Measurements from ENCODE around the gene SKAP2.

- no peak for TF ChIP-seq POLR2AphosphoS5 (IDR thresholded peaks at IDR 0.05; ENCODE audit: low read depth, low read length)
- TF ChIP-seq CTCF (IDR thresholded peaks at IDR 0.05), result no peak
- no peak for TF ChIP-seq PBX3 (IDR thresholded peaks at IDR 0.05)
- TF ChIP-seq, protein P1, sequence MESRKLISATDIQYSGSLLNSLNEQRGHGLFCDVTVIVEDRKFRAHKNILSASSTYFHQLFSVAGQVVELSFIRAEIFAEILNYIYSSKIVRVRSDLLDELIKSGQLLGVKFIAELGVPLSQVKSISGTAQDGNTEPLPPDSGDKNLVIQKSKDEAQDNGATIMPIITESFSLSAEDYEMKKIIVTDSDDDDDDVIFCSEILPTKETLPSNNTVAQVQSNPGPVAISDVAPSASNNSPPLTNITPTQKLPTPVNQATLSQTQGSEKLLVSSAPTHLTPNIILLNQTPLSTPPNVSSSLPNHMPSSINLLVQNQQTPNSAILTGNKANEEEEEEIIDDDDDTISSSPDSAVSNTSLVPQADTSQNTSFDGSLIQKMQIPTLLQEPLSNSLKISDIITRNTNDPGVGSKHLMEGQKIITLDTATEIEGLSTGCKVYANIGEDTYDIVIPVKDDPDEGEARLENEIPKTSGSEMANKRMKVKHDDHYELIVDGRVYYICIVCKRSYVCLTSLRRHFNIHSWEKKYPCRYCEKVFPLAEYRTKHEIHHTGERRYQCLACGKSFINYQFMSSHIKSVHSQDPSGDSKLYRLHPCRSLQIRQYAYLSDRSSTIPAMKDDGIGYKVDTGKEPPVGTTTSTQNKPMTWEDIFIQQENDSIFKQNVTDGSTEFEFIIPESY (IDR thresholded peaks at IDR 0.05; ENCODE audit: borderline replicate concordance, low read depth), result no peak
- TF ChIP-seq MXI1 (IDR thresholded peaks at IDR 0.05; ENCODE audit: low read depth, low read length), result no peak
- TF ChIP-seq RAD21 (IDR thresholded peaks at IDR 0.05; ENCODE audit: low read length), result no peak
- no peak for TF ChIP-seq USF2 (IDR thresholded peaks at IDR 0.05; ENCODE audit: borderline replicate concordance, low read depth, low read length)
- TF ChIP-seq FOXJ3 (CRISPR knock-in tag; IDR thresholded peaks at IDR 0.05), result no peak
- no peak for TF ChIP-seq CHD2 (IDR thresholded peaks at IDR 0.05; ENCODE audit: low read length, partially characterized antibody)
These were observed 244.9 kb downstream of the SKAP2 start for GRCh38 chr7:26619348-26619984.
